HG02840 (cell line): ENCODE measurements around the gene PRR11.
"Not testable (repeated sequence)": the region's sequence is repeated elsewhere in the genome, so short reads cannot be mapped to it uniquely, and the experiment has no call there.

Experiments used
- ATAC-seq: cut with Tn5 transposase; IDR thresholded peaks from one replicate; pipeline ENCODE4 v1.9.1; 2021; ENCODE audit warnings: mild to moderate bottlenecking, moderate library complexity, moderate number of reproducible peaks; ENCODE audit not compliant: unreplicated experiment, low FRiP score

Gene PRR11

GRCh38 chr17:59155439-59156177 lies at the start of gene PRR11:
TSS of gene PRR11 (plus strand) at chr17:59155746. CDS start at chr17:59169753, 14,007 bp downstream.
- ATAC-seq: peak; percentile 89

GRCh38 chr17:59105852-59106462 lies 49.6 kb upstream of the PRR11 start:
- peak; percentile 26 for ATAC-seq

GRCh38 chr17:59106463-59107305 lies 48.9 kb upstream of the PRR11 start, which contains the start of gene TRIM37:
TSS of gene TRIM37 (minus strand) at chr17:59106880. CDS start at chr17:59106461, 419 bp downstream.
- ATAC-seq: peak; percentile 88

GRCh38 chr17:59107306-59107670 lies 48.3 kb upstream of the PRR11 start:
- ATAC-seq: no peak

GRCh38 chr17:59108400-59109102 lies 47.0 kb upstream of the PRR11 start:
- no peak for ATAC-seq

- ATAC-seq: no peak
Measured at GRCh38 chr17:59110973-59111372, 44.6 kb upstream of the PRR11 start.

GRCh38 chr17:59111539-59111938 lies 44.0 kb upstream of the PRR11 start:
- ATAC-seq: no peak

- ATAC-seq: no peak
Measured at GRCh38 chr17:59115474-59115873, 40.1 kb upstream of the PRR11 start.

- no peak for ATAC-seq
Measured at GRCh38 chr17:59121901-59122480, 33.6 kb upstream of the PRR11 start.

GRCh38 chr17:59124665-59125064 lies 30.9 kb upstream of the PRR11 start:
- no peak for ATAC-seq

GRCh38 chr17:59126809-59127417 lies 28.6 kb upstream of the PRR11 start:
- ATAC-seq: no peak

- no peak for ATAC-seq
Measured at GRCh38 chr17:59129814-59130213, 25.7 kb upstream of the PRR11 start.

- ATAC-seq: no peak
Measured at GRCh38 chr17:59131131-59131530, 24.4 kb upstream of the PRR11 start.

GRCh38 chr17:59138339-59138738 lies 17.2 kb upstream of the PRR11 start:
- not testable (repeated sequence) for ATAC-seq

- no peak for ATAC-seq
Measured at GRCh38 chr17:59139939-59140338, 15.6 kb upstream of the PRR11 start.

GRCh38 chr17:59141860-59142259 lies 13.7 kb upstream of the PRR11 start:
- no peak for ATAC-seq

GRCh38 chr17:59145571-59146096 lies 9.9 kb upstream of the PRR11 start:
- ATAC-seq: no peak

GRCh38 chr17:59149051-59149450 lies 6.5 kb upstream of the PRR11 start:
- ATAC-seq: no peak

GRCh38 chr17:59149841-59150511 lies 5.6 kb upstream of the PRR11 start:
- no peak for ATAC-seq
